Lung (tissue), 12 donors: ENCODE measurements around the gene RABGAP1L. TPM values are rescaled to one million over a fixed set of nuclear protein-coding genes. Genes with fewer than 3 reads are reported as not detected.

Source experiments
- ATAC-seq: fragments of 200-7000 bp; cut with Tn5 transposase; one replicate; pipeline ENCODE4 v1.9.1; 2020; ENCODE audit warnings: moderate number of reproducible peaks; ENCODE audit not compliant: insufficient read depth, low FRiP score
- DNase-seq, 3 donors: peaks; one replicate each; pipeline ENCODE4 v3.0.0-alpha.2; 2013 to 2017
- H3K27ac ChIP-seq, 2 donors: one replicate each; pipeline ENCODE4 v1.5.1; 2013; ENCODE audit warnings: mild to moderate bottlenecking in 2 of 2, moderate library complexity in 2 of 2, control low read depth in 1 of 2, inconsistent platforms in 1 of 2, low read depth in 1 of 2, low read length in 1 of 2
- H3K27me3 ChIP-seq, 3 donors: one replicate each; pipeline ENCODE4 v1.5.1; 2013; ENCODE audit warnings: low read length in 2 of 3; ENCODE audit not compliant: control insufficient read depth in 3 of 3, insufficient read depth in 3 of 3
- H3K36me3 ChIP-seq, 4 donors: one replicate each; pipeline ENCODE4 v1.5.1; 2013; ENCODE audit warnings: low read length in 4 of 4, mild to moderate bottlenecking in 1 of 4, moderate library complexity in 1 of 4; ENCODE audit not compliant: control insufficient read depth in 4 of 4, insufficient read depth in 4 of 4
- H3K4me1 ChIP-seq, 5 donors: one replicate each; pipeline ENCODE4 v1.5.1; 2013; ENCODE audit warnings: low read length in 5 of 5, mild to moderate bottlenecking in 2 of 5, moderate library complexity in 1 of 5; ENCODE audit not compliant: control insufficient read depth in 5 of 5, insufficient read depth in 5 of 5
- H3K4me3 ChIP-seq: one replicate; pipeline ENCODE4 v1.5.1; 2013; ENCODE audit warnings: mild to moderate bottlenecking, control low read depth, moderate library complexity
- H3K9ac ChIP-seq, 2 donors: one replicate each; pipeline ENCODE4 v1.5.1; 2013; ENCODE audit warnings: low read length in 2 of 2, control low read depth in 1 of 2; ENCODE audit not compliant: insufficient read depth in 1 of 2
- H3K9me3 ChIP-seq, 4 donors: one replicate each; pipeline ENCODE4 v1.5.1; 2013; ENCODE audit warnings: low read length in 3 of 4, mild to moderate bottlenecking in 1 of 4, moderate library complexity in 1 of 4; ENCODE audit not compliant: control insufficient read depth in 4 of 4, insufficient read depth in 3 of 4
- CTCF ChIP-seq: IDR thresholded peaks from 2 replicates; pipeline ENCODE4 v1.5.1; 2012; ENCODE audit warnings: mild to moderate bottlenecking; ENCODE audit errors: control extremely low read depth, extremely low read depth
- WGBS, 2 donors: extraction: QIAGEN DNeasy Blood & Tissue Kit; methylation state at CpG; one replicate each; pipeline ENCODE4 v1.1.7; 2013; 5-methylcytosine and 5-hydroxymethylcytosine counted together
- polyA plus RNA-seq, 2 donors: library from polyadenylated mRNA; stranded (reverse); fragments of 200-250 nt; gene quantifications; one replicate each; pipeline ENCODE4 v1.2.1, GENCODE V29; 2013
- total RNA-seq, 2 donors: library from RNA; depleted of rRNA in 1 of 2; stranded (reverse); fragments of >200 nt in 1 of 2; gene quantifications; one replicate each; pipeline ENCODE4 v1.2.1, GENCODE V29; 2014 to 2021
- donor health status: control.
- donor health status: control.
- donor health status: Bipolar disorder and iron deficiency.
- donor health status: healthy.
- donor health status: DM: yes; HTN: yes; CAD: no.

The RABGAP1L gene
- total and polyA plus RNA-seq, 4 donors: 16.0 to 123 (median 44.5) TPM

GRCh38 chr1:174393885-174394284 is 234.6 kb downstream of the RABGAP1L start:
- Histone ChIP-seq H3K4me1 (peaks cover 0 to 2% (median 0%) of the 10 kb centered on the region in 5 donors), H3K27ac (no peak overlapping the region), H3K27me3 (no peaks in the 10 kb centered on the region), H3K9ac (no peak overlapping the region), H3K36me3 (peaks cover 0 to 5% (median 0%) of the 10 kb centered on the region in 4 donors), H3K4me3 (no peak overlapping the region), H3K9me3 (peaks cover 0 to 3% (median 0%) of the 10 kb centered on the region in 4 donors)
- WGBS, 2 donors: 96 to 98% methylated on average over 4 of the region's 4 CpGs
- no peak for TF ChIP-seq CTCF
- DNase-seq (no peak), ATAC-seq (no peak)

GRCh38 chr1:174397261-174397660 is 237.9 kb downstream of the RABGAP1L start:
- WGBS, 2 donors: 98 to 100% methylated on average over 1 of the region's 1 CpG
- H3K9ac ChIP-seq: no peak overlapping the region
- TF ChIP-seq CTCF: no peak

GRCh38 chr1:174398246-174398645 is 238.9 kb downstream of the RABGAP1L start:
- Histone ChIP-seq H3K27me3 (no peaks in the 10 kb centered on the region), H3K4me3 (no peak overlapping the region), H3K36me3 (peaks cover 0 to 5% (median 1%) of the 10 kb centered on the region in 4 donors), H3K4me1 (peaks cover 0 to 2% (median 0%) of the 10 kb centered on the region in 5 donors), H3K9me3 (peaks cover 0 to 3% (median 0%) of the 10 kb centered on the region in 4 donors), H3K9ac (no peak overlapping the region), H3K27ac (no peak overlapping the region)
- ATAC-seq (no peak), DNase-seq (no peak)
- no peak for TF ChIP-seq CTCF
- WGBS, 2 donors: 91 to 95% methylated on average over 4 of the region's 4 CpGs

More at GRCh38 chr1:174397261-174397660, 237.9 kb downstream of the RABGAP1L start:
- DNase-seq: no peak
- Histone ChIP-seq H3K27ac (no peak overlapping the region), H3K27me3 (no peaks in the 10 kb centered on the region), H3K4me1 (peaks cover 0 to 2% (median 0%) of the 10 kb centered on the region in 5 donors), H3K4me3 (no peak overlapping the region), H3K36me3 (peaks cover 0 to 5% (median 1%) of the 10 kb centered on the region in 4 donors), H3K9me3 (peaks cover 0 to 3% (median 0%) of the 10 kb centered on the region in 4 donors)
- ATAC-seq: no peak

- Histone ChIP-seq H3K27ac (no peak overlapping the region), H3K4me3 (no peak overlapping the region), H3K36me3 (peaks cover 0 to 5% (median 1%) of the 10 kb centered on the region in 4 donors), H3K9ac (no peak overlapping the region), H3K9me3 (no peaks in the 10 kb centered on the region), H3K4me1 (peaks cover 0 to 2% (median 0%) of the 10 kb centered on the region in 5 donors), H3K27me3 (no peaks in the 10 kb centered on the region)
- DNase-seq: peak in 1 of 3 donors; percentile 13
- ATAC-seq: no peak
- 57 to 82% methylated on average over 1 of the region's 1 CpG for WGBS, 2 donors
- no peak for TF ChIP-seq CTCF
Measured at GRCh38 chr1:174399211-174399610, 239.9 kb downstream of the RABGAP1L start.
